Measurements from ENCODE around the gene HOXC12. TPM values are rescaled to one million over a fixed set of nuclear protein-coding genes. Genes with fewer than 3 reads are reported as not detected.
A peak's percentile ranks its signal among the peaks of the same experiment; 100 is the strongest.

The HOXC12 gene
- total RNA-seq, 4 donors from 2014 or later = 0.22 to 1.4 TPM; not detected in 2

GRCh38 chr12:53988541-53989226, 34.0 kb downstream of the HOXC12 start:
- no peak for TF ChIP-seq POLR2A (IDR thresholded peaks at IDR 0.05)
- no peak for TF ChIP-seq CTCF (IDR thresholded peaks at IDR 0.05)
- TF ChIP-seq EP300 (IDR thresholded peaks at IDR 0.05) = no peak
- peaks cover 0 to 51% (median 11%) of the 10 kb centered on the region in 4 donors for H3K4me1 ChIP-seq
- peaks cover 0 to 89% of the 10 kb centered on the region in 2 donors for H3K27me3 ChIP-seq
- 28 to 29% methylated on average over 5 of the region's 5 CpGs for WGBS, 2 donors
- H3K9me3 ChIP-seq = no peaks in the 10 kb centered on the region
- H3K4me3 ChIP-seq = no peak overlapping the region
- peak overlapping the region in 1 of 4 donors; percentile 32 for H3K27ac ChIP-seq
- no peak for DNase-seq (ENCODE audit: low spot score in 2 of 2)
- no peaks in the 10 kb centered on the region for H3K36me3 ChIP-seq

GRCh38 chr12:53989227-53990113, 34.8 kb downstream of the HOXC12 start:
- 18 to 23% methylated on average over 28 of the region's 28 CpGs for WGBS, 2 donors
- TF ChIP-seq EP300 (IDR thresholded peaks at IDR 0.05) (no peak), CTCF (IDR thresholded peaks at IDR 0.05) (peak in 4 of 5 experiments; percentile 14 to 50 (median 30))
- H3K27me3 ChIP-seq = peaks cover 0 to 88% of the 10 kb centered on the region in 2 donors

GRCh38 chr12:53990311-53991076, 35.8 kb downstream of the HOXC12 start:
- no peak for DNase-seq (ENCODE audit: low spot score in 2 of 2)
- Histone ChIP-seq H3K4me1 (peaks cover 0 to 52% (median 14%) of the 10 kb centered on the region in 4 donors), H3K4me3 (no peak overlapping the region), H3K9me3 (no peaks in the 10 kb centered on the region), H3K27me3 (peaks cover 0 to 92% of the 10 kb centered on the region in 2 donors), H3K36me3 (no peaks in the 10 kb centered on the region), H3K27ac (peak overlapping the region in 1 of 4 donors; percentile 53)
- TF ChIP-seq EP300 (IDR thresholded peaks at IDR 0.05) = no peak
- no peak for TF ChIP-seq CTCF (IDR thresholded peaks at IDR 0.05)
- no peak for TF ChIP-seq POLR2A (IDR thresholded peaks at IDR 0.05)
- 48 to 61% methylated on average over 26 to 27 of the region's 27 CpGs for WGBS, 2 donors

More at GRCh38 chr12:53989227-53990113, 34.8 kb downstream of the HOXC12 start:
- Histone ChIP-seq H3K36me3 (no peaks in the 10 kb centered on the region), H3K27ac (peak overlapping the region in 1 of 4 donors; percentile 13), H3K4me3 (peak overlapping the region in 3 of 4 donors; percentile 3 to 36 (median 20)), H3K9me3 (no peaks in the 10 kb centered on the region), H3K4me1 (peaks cover 0 to 51% (median 17%) of the 10 kb centered on the region in 4 donors)
- DNase-seq (ENCODE audit: low spot score in 2 of 2) = no peak

- Histone ChIP-seq H3K36me3 (no peaks in the 10 kb centered on the region), H3K27me3 (peaks cover 0 to 92% of the 10 kb centered on the region in 2 donors), H3K4me1 (peaks cover 0 to 51% (median 13%) of the 10 kb centered on the region in 4 donors), H3K9me3 (no peaks in the 10 kb centered on the region), H3K4me3 (no peak overlapping the region), H3K27ac (peak overlapping the region in 1 of 4 donors; percentile 53)
- WGBS, 2 donors = 27 to 45% methylated on average over 8 of the region's 8 CpGs
- no peak for DNase-seq (ENCODE audit: low spot score in 2 of 2)
- TF ChIP-seq POLR2A (IDR thresholded peaks at IDR 0.05) (no peak), CTCF (IDR thresholded peaks at IDR 0.05) (no peak), EP300 (IDR thresholded peaks at IDR 0.05) (peak in 1 of 2 donors; percentile 29)
Measured at GRCh38 chr12:53991077-53991460, 36.4 kb downstream of the HOXC12 start.
